ENCODE measurements around the gene AVPR2.

The AVPR2 gene

DNA sequence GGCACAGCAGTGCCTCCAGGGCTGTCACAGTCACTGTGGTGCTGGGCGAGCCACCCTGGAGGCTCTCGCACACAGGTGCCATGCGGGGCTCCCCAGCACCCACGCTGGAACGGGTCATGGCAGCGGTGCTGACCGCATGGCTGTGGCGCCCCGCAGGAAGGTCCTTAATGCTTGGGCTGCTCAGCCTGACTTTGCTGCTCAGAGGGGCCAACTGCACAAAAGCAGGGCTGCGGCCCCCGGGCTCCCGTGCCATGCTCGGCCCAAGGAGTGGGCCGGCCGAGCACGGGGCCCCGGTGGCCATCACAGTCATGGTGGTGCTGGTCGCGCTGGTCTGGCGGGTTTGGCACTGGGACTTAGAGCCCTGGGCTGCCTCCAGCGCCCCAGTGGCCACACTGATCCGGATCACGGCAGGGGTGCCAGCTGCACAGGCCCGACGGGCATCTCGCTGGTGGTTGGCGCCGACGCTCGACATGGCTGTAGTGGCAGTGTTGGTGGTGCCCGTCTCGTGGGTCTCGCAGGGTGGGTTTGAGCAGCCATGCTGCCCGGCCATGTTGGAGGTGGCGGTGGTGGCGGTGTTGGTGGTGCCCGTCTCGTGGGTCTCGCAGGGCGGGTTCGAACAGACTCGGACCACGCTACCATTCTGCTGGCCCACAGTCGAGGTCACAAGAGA lies 50.2 kb downstream of the AVPR2 start:
- no peak for DNase-seq

DNA sequence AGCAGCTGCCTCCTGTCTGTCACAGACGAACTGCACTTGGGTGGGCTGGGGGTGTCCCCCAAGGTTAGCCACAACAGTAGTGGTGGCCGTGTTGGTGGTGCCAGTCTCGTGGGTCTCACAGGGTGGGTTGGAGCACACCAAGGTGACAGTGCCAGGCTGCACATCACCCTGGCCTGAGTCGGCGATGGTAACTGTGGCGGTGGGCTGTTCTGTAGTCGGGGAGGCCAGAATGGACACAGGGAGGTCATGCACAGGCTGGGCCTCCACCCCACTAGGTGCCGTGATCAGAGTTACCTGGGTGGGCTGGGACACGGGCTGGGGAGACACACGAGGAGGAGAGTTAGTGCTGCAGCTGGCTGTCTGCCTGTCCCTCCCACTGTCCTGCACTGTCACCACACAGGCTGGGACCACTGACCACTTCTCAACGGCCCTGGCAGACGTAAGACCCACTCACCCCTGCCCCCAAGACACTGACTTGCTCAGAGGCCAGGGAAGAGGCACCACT lies 50.8 kb downstream of the AVPR2 start:
- no peak for DNase-seq

DNA sequence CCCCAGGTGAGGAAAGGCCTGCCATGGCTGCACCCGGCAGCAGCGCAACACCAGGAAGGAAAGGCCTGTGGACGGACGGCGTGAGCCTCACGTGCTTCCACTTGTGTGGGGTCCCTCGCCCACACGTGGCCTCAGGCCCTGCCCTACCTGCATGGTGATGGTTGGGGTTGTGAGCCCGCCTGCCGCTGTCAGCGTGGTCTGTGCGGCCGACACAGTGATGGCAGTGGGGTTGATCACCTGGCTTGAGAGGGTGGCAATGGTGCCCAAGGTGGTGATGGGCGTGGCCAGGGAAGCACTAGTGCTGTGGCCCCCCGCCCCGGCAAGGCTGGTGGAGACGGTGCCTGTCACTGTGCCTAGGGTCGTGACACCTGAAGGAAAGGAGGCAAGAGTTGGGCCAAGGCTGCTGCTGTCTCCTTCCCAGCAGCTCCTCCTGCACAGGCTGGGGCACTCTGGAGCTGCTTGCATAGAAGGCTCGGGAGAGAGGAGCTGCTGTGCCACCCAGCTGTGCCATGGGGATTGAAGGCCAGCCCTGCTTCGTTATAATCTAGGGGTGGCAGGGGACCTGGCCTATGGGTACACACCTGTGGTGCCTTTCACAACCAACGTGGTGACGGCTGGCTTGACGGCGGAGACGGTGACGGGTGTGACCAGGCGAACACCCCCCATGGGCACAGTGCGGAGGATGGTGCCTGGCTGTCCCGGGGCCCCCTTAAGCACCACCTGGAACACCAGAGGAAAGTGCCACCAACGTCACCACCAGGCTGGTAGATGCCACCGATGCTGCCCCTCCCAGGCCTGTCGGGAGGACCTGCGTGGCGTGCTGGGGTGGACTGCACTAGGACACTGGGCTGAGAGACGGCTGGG lies 51.8 kb downstream of the AVPR2 start:
- DNase-seq, result no peak

All from fibroblast of skin of right quadriceps (primary cell).